K562 (cell line): ENCODE data around the gene SLC25A21. TPM values are rescaled to one million over a fixed set of nuclear protein-coding genes. Genes with fewer than 3 reads are reported as not detected.

Source experiments
- ARHGAP35 ChIP-seq: fragments of 450-650 bp; IDR thresholded peaks from 2 replicates; pipeline ENCODE4 v1.6.1; 2018; ENCODE audit not compliant: partially characterized antibody
- ATF3 ChIP-seq, 2 experiments: fragments of 450-650 bp in 1 of 2; sonication (generic) in 1 of 2; formaldehyde crosslinking in 1 of 2; IDR thresholded peaks in 1 of 2; conservative IDR thresholded peaks in 1 of 2; 2 replicates each; pipeline versions ENCODE4 v1.6.1 to v1.8.1; 2016 to 2023; ENCODE audit warnings: mild to moderate bottlenecking in 2 of 2, moderate library complexity in 2 of 2, inconsistent platforms in 1 of 2, missing genetic modification reagents in 1 of 2
- BRD9 ChIP-seq: fragments of 450-650 bp; IDR thresholded peaks from 2 replicates; pipeline ENCODE4 v1.6.1; 2018; ENCODE audit warnings: low read depth; ENCODE audit not compliant: partially characterized antibody
- CCNT2 ChIP-seq: IDR thresholded peaks from 2 replicates; pipeline ENCODE4 v1.6.1; 2011; ENCODE audit warnings: borderline replicate concordance, low read depth, mild to moderate bottlenecking, moderate library complexity, mixed read lengths, low read length; ENCODE audit not compliant: insufficient read length; ENCODE audit errors: extremely low read depth
- COPS2 ChIP-seq: fragments of 450-650 bp; conservative IDR thresholded peaks from 2 replicates; pipeline ENCODE4 v1.6.1; 2016; ENCODE audit warnings: mild to moderate bottlenecking, moderate library complexity
- EP300 ChIP-seq: IDR thresholded peaks from 2 replicates; pipeline ENCODE4 v1.6.1; 2012; ENCODE audit warnings: low read length, improper control_type of control experiment
- KLF6 ChIP-seq: fragments of 250-450 bp; sonication (Bioruptor Pico); IDR thresholded peaks from 2 replicates; pipeline ENCODE4 v1.4.0; 2020; ENCODE audit warnings: mild to moderate bottlenecking, moderate library complexity, borderline replicate concordance
- MCM5 ChIP-seq: fragments of 450-650 bp; IDR thresholded peaks from 2 replicates; pipeline ENCODE4 v1.6.1; 2016; ENCODE audit warnings: low read depth
- MEF2A ChIP-seq: IDR thresholded peaks from 2 replicates; pipeline ENCODE4 v1.6.1; 2011; ENCODE audit warnings: low read depth, mild to moderate bottlenecking, low read length, moderate library complexity; ENCODE audit not compliant: control insufficient read depth
- MEIS2 ChIP-seq: fragments of 450-650 bp; IDR thresholded peaks from 2 replicates; pipeline ENCODE4 v1.6.1; 2014; ENCODE audit warnings: mild to moderate bottlenecking; ENCODE audit not compliant: partially characterized antibody
- MYC ChIP-seq, 2 experiments: fragments of 250-450 bp in 1 of 2; sonication (Bioruptor Pico) in 1 of 2; IDR thresholded peaks; 2 replicates each; pipeline versions ENCODE4 v1.5.1 to v1.6.1; 2012 to 2021; ENCODE audit warnings: low read depth in 2 of 2, borderline replicate concordance in 1 of 2, improper control_type of control experiment in 1 of 2, low read length in 1 of 2, mild to moderate bottlenecking in 1 of 2, moderate library complexity in 1 of 2
- NONO ChIP-seq, 2 experiments: fragments of 200-400 bp in 1 of 2; fragments of 450-650 bp in 1 of 2; formaldehyde crosslinking in 1 of 2; IDR thresholded peaks; 2 replicates each; pipeline ENCODE4 v1.6.1; 2017; ENCODE audit warnings: low read depth in 2 of 2, mild to moderate bottlenecking in 2 of 2, moderate library complexity in 2 of 2, low read length in 1 of 2
- NR2F6 ChIP-seq: fragments of 450-650 bp; formaldehyde crosslinking; IDR thresholded peaks from 2 replicates; pipeline ENCODE4 v1.4.0; 2020; ENCODE audit warnings: mild to moderate bottlenecking
- RFX1 ChIP-seq: fragments of 450-650 bp; IDR thresholded peaks from 2 replicates; pipeline ENCODE4 v1.6.1; 2016; ENCODE audit warnings: mild to moderate bottlenecking, moderate library complexity
- SIX5 ChIP-seq, 2 experiments: IDR thresholded peaks; 2 replicates each; pipeline ENCODE4 v1.6.1; 2011; ENCODE audit warnings: low read length in 2 of 2, borderline replicate concordance in 1 of 2, low read depth in 1 of 2, mild to moderate bottlenecking in 1 of 2, moderate library complexity in 1 of 2; ENCODE audit not compliant: insufficient read depth in 1 of 2
- SMAD2 ChIP-seq: fragments of 150-350 bp; IDR thresholded peaks from 2 replicates; pipeline ENCODE4 v1.6.1; 2014; ENCODE audit warnings: low read depth, mild to moderate bottlenecking, low read length
- SRSF7 ChIP-seq: fragments of 200-400 bp; formaldehyde crosslinking; optimal IDR thresholded peaks from 2 replicates; pipeline ENCODE3; 2017; ENCODE audit warnings: mild to moderate bottlenecking, low read depth, low read length
- TAF15 ChIP-seq: fragments of 200-400 bp; formaldehyde crosslinking; IDR thresholded peaks from 2 replicates; pipeline ENCODE4 v1.6.1; 2017; ENCODE audit warnings: mild to moderate bottlenecking, low read depth, low read length, moderate library complexity
- TAF9B ChIP-seq: fragments of 450-650 bp; IDR thresholded peaks from 2 replicates; pipeline ENCODE4 v1.6.1; 2018; ENCODE audit warnings: mild to moderate bottlenecking; ENCODE audit not compliant: partially characterized antibody
- TAL1 ChIP-seq: fragments of 450-650 bp; IDR thresholded peaks from 2 replicates; pipeline ENCODE4 v1.6.1; 2016; ENCODE audit warnings: mild to moderate bottlenecking
- ZEB2 ChIP-seq: fragments of 450-650 bp; IDR thresholded peaks from 2 replicates; pipeline ENCODE4 v1.6.1; 2016
- ZNF224 ChIP-seq: sonication (generic); formaldehyde crosslinking; IDR thresholded peaks from 2 replicates; pipeline ENCODE4 v1.8.0; 2022; ENCODE audit warnings: mild to moderate bottlenecking, missing genetic modification reagents
- ZNF324 ChIP-seq: fragments of 250-450 bp; sonication (Bioruptor Pico); IDR thresholded peaks from 2 replicates; pipeline ENCODE4 v1.4.0; 2020; ENCODE audit warnings: mild to moderate bottlenecking
- ZNF445 ChIP-seq: fragments of 250-450 bp; sonication (Bioruptor Pico); IDR thresholded peaks from 2 replicates; pipeline ENCODE4 v1.4.0; 2020; ENCODE audit warnings: low read depth, mild to moderate bottlenecking, moderate library complexity
- ZNF609 ChIP-seq: sonication (generic); formaldehyde crosslinking; IDR thresholded peaks from 2 replicates; pipeline ENCODE4 v1.8.1; 2023; ENCODE audit warnings: missing genetic modification reagents, mild to moderate bottlenecking, borderline replicate concordance
- polyA plus RNA-seq, 8 experiments: library from polyadenylated mRNA; depleted of rRNA in 4 of 8; stranded (reverse) in 5 of 8; unstranded in 3 of 8; fragments of >200 nt; fragmentation: Nextera tagmentation in 2 of 8; fragmentation: Illumina TruSeq in 1 of 8; extraction: Ambion mirVana in 2 of 8; extraction: Trizol in 1 of 8; gene quantifications; 2 replicates each; pipeline versions ENCODE4 v1.2.1 to v1.2.3, GENCODE V29; 2011 to 2014; ENCODE audit warnings: inconsistent platforms in 1 of 8, missing spikeins in 1 of 8
- total RNA-seq, 7 experiments: library from RNA; depleted of rRNA in 6 of 7; stranded (reverse); fragments of >200 nt in 6 of 7; fragmentation: Illumina TruSeq in 2 of 7; extraction: Trizol in 2 of 7; gene quantifications; 2 replicates each; pipeline versions ENCODE4 v1.2.1 to v1.2.3, GENCODE V29; 2011 to 2021; ENCODE audit warnings: low replicate concordance in 1 of 7

SLC25A21 gene
- total and polyA plus RNA-seq, 9 of the 15 experiments (the other 6 are each of a cell fraction or from before 2014, with no cell fraction given): 15.2 to 46.7 (median 28.7) TPM

- no peak for TF ChIP-seq ZNF609 (CRISPR knock-in tag)
- peak; percentile 62 for TF ChIP-seq TAL1
- TF ChIP-seq ARHGAP35: no peak
- TF ChIP-seq COPS2: no peak
- TF ChIP-seq TAF9B: no peak
- no peak for TF ChIP-seq ZNF445 (CRISPR knock-in tag)
- no peak for TF ChIP-seq SIX5 (IDR thresholded peaks at IDR 0.05; ENCODE audit: borderline replicate concordance in 1 of 2, insufficient read depth in 1 of 2, low read depth in 1 of 2, low read length in 2 of 2)
- no peak for TF ChIP-seq RFX1
- TF ChIP-seq ATF3 (IDR thresholded peaks at IDR 0.05): no peak
- no peak for TF ChIP-seq ATF3 (CRISPR knock-in tag; conservative IDR thresholded peaks at IDR 0.05)
- TF ChIP-seq ZNF324 (CRISPR knock-in tag): no peak
- peak; percentile 36 for TF ChIP-seq MEIS2
- TF ChIP-seq TAF15: no peak
- no peak for TF ChIP-seq NONO (IDR thresholded peaks at IDR 0.05; ENCODE audit: low read depth in 2 of 2, low read length in 1 of 2)
- no peak for TF ChIP-seq MCM5
- no peak for TF ChIP-seq SMAD2
- TF ChIP-seq KLF6: no peak
- peak; percentile 72 for TF ChIP-seq MYC (IDR thresholded peaks at IDR 0.05; ENCODE audit: low read depth, low read length)
- no peak for TF ChIP-seq MYC (CRISPR knock-in tag; IDR thresholded peaks at IDR 0.05; ENCODE audit: borderline replicate concordance, low read depth)
- TF ChIP-seq ZNF224 (CRISPR knock-in tag): no peak
- peak; percentile 52 for TF ChIP-seq CCNT2
- peak; percentile 75 for TF ChIP-seq EP300
- TF ChIP-seq ZEB2: peak; percentile 18; the same call in 1 of the 2 replicates
- no peak for TF ChIP-seq MEF2A
- TF ChIP-seq BRD9: no peak
- TF ChIP-seq SRSF7: no peak
- TF ChIP-seq NR2F6: no peak
Measured at GRCh38 chr14:37083599-37083998, 88.8 kb downstream of the SLC25A21 start (continued).
